ENCODE results near the gene ZBTB2.
"Not testable (repeated sequence)": the region's sequence is repeated elsewhere in the genome, so short reads cannot be mapped to it uniquely, and the experiment has no call there.

ZBTB2 gene

GRCh38 chr6:151384151-151384550 lies 7.2 kb downstream of the ZBTB2 start (continued):
- no peak for TF ChIP-seq TSHZ2 (CRISPR knock-in tag; IDR thresholded peaks at IDR 0.05)
- no peak for TF ChIP-seq ZNF8 (CRISPR knock-in tag; IDR thresholded peaks at IDR 0.05)
- no peak for TF ChIP-seq POU6F1 (CRISPR knock-in tag; IDR thresholded peaks at IDR 0.05; ENCODE audit: borderline replicate concordance, low read depth)
- TF ChIP-seq OSR1 (CRISPR knock-in tag; IDR thresholded peaks at IDR 0.05): no peak
- TF ChIP-seq ESRRG (CRISPR knock-in tag; IDR thresholded peaks at IDR 0.05): no peak

GRCh38 chr6:151382631-151383030 lies 8.7 kb downstream of the ZBTB2 start:
- ATAC-seq: not testable (repeated sequence)

- no peak for ATAC-seq
- no peak for TF ChIP-seq ZFP30 (CRISPR knock-in tag; IDR thresholded peaks at IDR 0.05)
- no peak for TF ChIP-seq BACH2 (CRISPR knock-in tag; IDR thresholded peaks at IDR 0.05; ENCODE audit: borderline replicate concordance)
Measured at GRCh38 chr6:151381722-151382121, 9.6 kb downstream of the ZBTB2 start.

- TF ChIP-seq PPARA (CRISPR knock-in tag; IDR thresholded peaks at IDR 0.05; ENCODE audit: borderline replicate concordance): no peak
- no peak for TF ChIP-seq ARNTL (CRISPR knock-in tag; IDR thresholded peaks at IDR 0.05; ENCODE audit: borderline replicate concordance, low read depth)
- no peak for TF ChIP-seq CSDC2 (CRISPR knock-in tag; IDR thresholded peaks at IDR 0.05)
- TF ChIP-seq CSRNP3 (CRISPR knock-in tag; IDR thresholded peaks at IDR 0.05): no peak
- no peak for TF ChIP-seq ESRRG (CRISPR knock-in tag; IDR thresholded peaks at IDR 0.05)
- TF ChIP-seq ZFP30 (CRISPR knock-in tag; IDR thresholded peaks at IDR 0.05): no peak
- no peak for TF ChIP-seq RARB (CRISPR knock-in tag; IDR thresholded peaks at IDR 0.05)
- TF ChIP-seq ZNF8 (CRISPR knock-in tag; IDR thresholded peaks at IDR 0.05): no peak
- TF ChIP-seq GLIS3 (CRISPR knock-in tag; IDR thresholded peaks at IDR 0.05): no peak
- no peak for TF ChIP-seq ZNF565 (CRISPR knock-in tag; conservative IDR thresholded peaks at IDR 0.05; ENCODE audit: low read depth)
- TF ChIP-seq SNAI2 (CRISPR knock-in tag; IDR thresholded peaks at IDR 0.05): no peak
- TF ChIP-seq ZNF70 (CRISPR knock-in tag; IDR thresholded peaks at IDR 0.05): no peak
- TF ChIP-seq PATZ1 (CRISPR knock-in tag; IDR thresholded peaks at IDR 0.05; ENCODE audit: borderline replicate concordance): no peak
- peak; percentile 28; the same call in 1 of the 3 replicates for ATAC-seq
Measured at GRCh38 chr6:151380848-151381205, 10.5 kb downstream of the ZBTB2 start.

- peak; percentile 21; the same call in 2 of the 3 replicates for ATAC-seq
- TF ChIP-seq RARB (CRISPR knock-in tag; IDR thresholded peaks at IDR 0.05): no peak
- no peak for TF ChIP-seq TSHZ2 (CRISPR knock-in tag; IDR thresholded peaks at IDR 0.05)
- TF ChIP-seq ARNTL (CRISPR knock-in tag; IDR thresholded peaks at IDR 0.05; ENCODE audit: borderline replicate concordance, low read depth): no peak
- TF ChIP-seq TOX (CRISPR knock-in tag; IDR thresholded peaks at IDR 0.05; ENCODE audit: borderline replicate concordance): no peak
- TF ChIP-seq ZC3H10 (CRISPR knock-in tag; IDR thresholded peaks at IDR 0.05): no peak
- TF ChIP-seq PATZ1 (CRISPR knock-in tag; IDR thresholded peaks at IDR 0.05; ENCODE audit: borderline replicate concordance): no peak
- no peak for TF ChIP-seq SNAI2 (CRISPR knock-in tag; IDR thresholded peaks at IDR 0.05)
- no peak for TF ChIP-seq TCF4 (CRISPR knock-in tag; IDR thresholded peaks at IDR 0.05; ENCODE audit: borderline replicate concordance)
- TF ChIP-seq ESRRG (CRISPR knock-in tag; IDR thresholded peaks at IDR 0.05): no peak
- TF ChIP-seq GLIS3 (CRISPR knock-in tag; IDR thresholded peaks at IDR 0.05): no peak
- TF ChIP-seq ZNF565 (CRISPR knock-in tag; conservative IDR thresholded peaks at IDR 0.05; ENCODE audit: low read depth): no peak
Measured at GRCh38 chr6:151379933-151380847, 11.2 kb downstream of the ZBTB2 start.

All from SK-N-SH treated with all-trans-retinoic acid at 6 μM for 48 hours (cell line).